Medulla oblongata (tissue), 1 donor: ENCODE data around the gene ZBTB20.

Experiments used
- DNase-seq: peaks from one replicate; pipeline ENCODE4 v3.0.0-alpha.2; 2015; ENCODE audit errors: extremely low spot score

The ZBTB20 gene

GRCh38 chr3:115089481-115089880 lies 57.6 kb downstream of the ZBTB20 start:
- no peak for DNase-seq

- DNase-seq, result peak; percentile 10
Observed at GRCh38 chr3:115087512-115087911, 59.6 kb downstream of the ZBTB20 start.

DNA sequence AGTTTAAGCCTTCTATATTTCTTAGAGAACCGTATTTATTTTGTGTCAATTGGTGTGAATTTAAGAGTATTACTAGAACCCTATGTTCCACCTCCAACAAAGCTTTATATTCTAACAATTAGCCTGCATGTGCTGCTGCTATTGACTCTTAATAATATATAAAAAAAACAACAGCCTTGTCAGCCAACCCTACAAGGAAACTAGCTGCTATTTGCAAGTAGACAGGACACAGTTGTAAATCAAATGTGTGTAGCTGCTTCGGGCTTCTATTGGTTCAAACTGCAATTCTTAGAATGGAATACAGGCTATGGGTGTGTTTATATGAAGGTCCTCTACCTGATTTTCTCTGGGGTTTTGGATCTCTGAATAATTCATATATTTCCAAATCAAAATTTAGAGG lies 60.7 kb downstream of the ZBTB20 start:
- peak; percentile 25 for DNase-seq

GRCh38 chr3:115085197-115085865 lies 61.8 kb downstream of the ZBTB20 start:
- peak; percentile 74 for DNase-seq

DNA sequence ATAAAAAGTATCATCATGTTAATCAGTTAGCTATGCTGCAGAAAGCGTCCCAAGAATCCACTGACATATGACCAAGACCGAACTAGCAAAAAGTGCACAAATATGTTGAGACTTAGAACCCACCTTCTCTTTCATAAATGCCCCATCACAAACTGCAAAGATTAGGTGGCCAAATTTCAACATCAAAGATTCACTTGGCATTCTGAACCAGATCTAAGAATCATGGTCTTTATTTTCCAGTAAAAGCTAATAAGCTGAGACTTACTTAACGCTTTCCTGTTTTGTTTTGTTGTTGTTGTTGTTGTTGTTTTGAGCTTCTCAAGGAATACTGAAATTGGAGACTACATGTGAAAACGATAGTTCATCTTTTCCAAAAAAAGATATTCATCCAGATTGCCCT lies 62.4 kb downstream of the ZBTB20 start:
- DNase-seq, result peak; percentile 51

DNA sequence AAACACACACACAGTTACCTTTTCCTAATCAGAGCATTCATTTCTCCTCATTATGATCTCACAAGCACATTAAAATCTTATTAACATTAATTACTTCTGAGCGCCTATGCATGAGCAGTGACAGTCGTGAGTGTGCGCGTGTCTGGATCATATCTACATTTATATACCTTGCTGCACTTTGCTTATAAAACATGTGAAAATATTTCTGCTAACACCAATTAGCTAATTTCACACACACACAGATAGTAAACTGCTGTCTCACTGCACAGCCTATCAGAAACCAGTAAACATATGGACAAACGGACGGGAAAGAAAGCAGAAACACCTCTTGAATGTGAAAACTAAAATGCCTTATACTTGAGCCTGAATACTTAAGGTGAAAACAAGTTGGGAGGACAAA lies 64.8 kb downstream of the ZBTB20 start:
- no peak for DNase-seq

DNA sequence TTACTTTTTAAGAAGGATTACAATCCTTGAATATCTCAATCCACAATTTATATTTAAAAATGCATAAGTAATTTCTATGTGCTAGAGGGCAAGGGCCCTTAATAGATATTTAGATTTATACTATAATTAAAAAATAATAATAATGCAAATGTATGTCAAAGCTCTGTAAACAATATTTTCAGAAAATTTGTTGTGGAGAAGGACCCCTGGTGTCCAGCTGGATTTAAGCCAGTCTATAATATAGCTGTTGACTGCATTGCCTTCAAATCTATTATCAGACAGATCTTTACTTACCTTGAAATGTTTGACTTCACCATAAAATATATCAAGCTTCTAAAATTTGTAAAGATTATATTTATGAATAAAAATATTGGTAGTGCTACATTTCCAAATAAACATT lies 65.6 kb downstream of the ZBTB20 start:
- DNase-seq, result no peak

- no peak for DNase-seq
Observed at GRCh38 chr3:115077501-115078250, 69.4 kb downstream of the ZBTB20 start.

GRCh38 chr3:115074502-115074901 lies 72.6 kb downstream of the ZBTB20 start:
- no peak for DNase-seq

DNA sequence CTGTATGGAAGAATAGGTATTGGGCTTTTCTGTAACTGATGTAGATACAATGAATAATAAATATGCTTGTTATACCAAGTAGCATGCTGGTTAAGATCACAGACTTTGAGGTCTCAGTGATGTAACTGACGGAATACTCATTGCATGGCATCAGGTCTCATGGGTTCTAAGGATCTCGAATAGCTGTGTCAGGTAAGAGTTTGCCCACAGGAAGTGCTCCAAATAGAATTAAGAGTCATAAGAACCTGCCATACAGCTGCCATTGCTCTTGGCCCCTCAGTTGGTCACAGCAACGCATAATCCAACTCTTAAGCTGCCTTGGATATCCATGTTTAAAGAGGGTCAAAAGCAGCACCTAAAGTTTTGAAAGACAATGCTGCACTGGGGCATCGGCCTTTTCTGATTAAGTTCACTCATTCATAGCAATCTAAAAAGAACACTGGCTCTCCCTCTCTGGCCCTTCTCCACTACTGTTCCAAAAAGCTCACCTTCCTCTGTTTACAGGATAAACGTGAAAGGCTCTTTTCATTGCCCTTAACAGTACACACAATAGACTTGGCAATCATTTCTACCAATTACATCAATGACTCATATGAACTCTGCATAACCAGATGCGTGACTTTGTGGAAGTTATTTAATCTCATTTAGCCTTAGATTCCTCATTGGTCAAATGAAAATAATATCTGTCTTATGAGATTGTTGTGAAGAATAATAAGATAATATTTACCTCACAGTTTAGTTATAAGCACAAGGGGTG lies 74.6 kb downstream of the ZBTB20 start:
- no peak for DNase-seq

- peak; percentile 78 for DNase-seq
Observed at GRCh38 chr3:115071601-115072000, 75.5 kb downstream of the ZBTB20 start.

DNA sequence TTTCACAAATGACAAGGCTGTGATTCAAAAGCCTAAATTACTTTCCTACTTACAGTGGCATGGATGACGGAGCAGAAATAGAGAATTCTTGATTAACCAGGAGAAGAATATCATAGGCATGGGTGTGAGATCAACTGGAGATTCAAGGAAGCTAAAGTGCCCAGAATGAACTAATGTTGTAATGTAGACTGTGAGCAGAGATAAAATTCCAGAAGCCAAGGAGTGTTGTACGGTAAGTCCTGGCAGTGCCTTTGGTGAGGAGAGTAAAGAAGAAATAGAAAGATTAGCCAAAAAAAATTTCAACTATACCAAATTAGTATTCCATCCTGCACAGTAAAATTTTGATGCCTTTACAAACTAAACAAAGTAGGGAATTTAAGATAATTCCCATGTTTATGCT lies 75.9 kb downstream of the ZBTB20 start:
- DNase-seq, result no peak

- no peak for DNase-seq
Observed at GRCh38 chr3:115068799-115069198, 78.3 kb downstream of the ZBTB20 start.

- no peak for DNase-seq
Observed at GRCh38 chr3:115062412-115062956, 84.6 kb downstream of the ZBTB20 start.

DNA sequence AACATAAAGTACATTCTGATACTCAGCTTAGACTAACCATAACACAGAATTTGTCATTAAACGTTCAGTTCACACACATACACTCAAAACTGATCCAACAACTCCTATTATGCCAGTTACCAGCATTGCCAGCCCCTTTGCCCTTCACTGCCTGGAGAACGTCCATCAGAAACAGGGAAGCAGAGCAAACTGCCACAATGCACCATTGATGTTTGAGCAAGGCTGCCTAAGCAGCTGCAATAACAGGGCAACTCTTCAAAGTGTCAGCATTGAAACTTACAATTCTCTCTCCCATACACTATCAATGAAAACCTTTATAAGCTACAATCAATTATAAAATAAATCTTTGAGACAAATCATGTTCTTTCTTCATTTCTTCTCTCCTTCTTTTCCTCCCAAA lies 85.1 kb downstream of the ZBTB20 start:
- peak; percentile 96 for DNase-seq

GRCh38 chr3:115052906-115053305 lies 94.2 kb downstream of the ZBTB20 start:
- DNase-seq, result no peak

- no peak for DNase-seq
Observed at GRCh38 chr3:115042351-115042750, 104.7 kb downstream of the ZBTB20 start.

DNA sequence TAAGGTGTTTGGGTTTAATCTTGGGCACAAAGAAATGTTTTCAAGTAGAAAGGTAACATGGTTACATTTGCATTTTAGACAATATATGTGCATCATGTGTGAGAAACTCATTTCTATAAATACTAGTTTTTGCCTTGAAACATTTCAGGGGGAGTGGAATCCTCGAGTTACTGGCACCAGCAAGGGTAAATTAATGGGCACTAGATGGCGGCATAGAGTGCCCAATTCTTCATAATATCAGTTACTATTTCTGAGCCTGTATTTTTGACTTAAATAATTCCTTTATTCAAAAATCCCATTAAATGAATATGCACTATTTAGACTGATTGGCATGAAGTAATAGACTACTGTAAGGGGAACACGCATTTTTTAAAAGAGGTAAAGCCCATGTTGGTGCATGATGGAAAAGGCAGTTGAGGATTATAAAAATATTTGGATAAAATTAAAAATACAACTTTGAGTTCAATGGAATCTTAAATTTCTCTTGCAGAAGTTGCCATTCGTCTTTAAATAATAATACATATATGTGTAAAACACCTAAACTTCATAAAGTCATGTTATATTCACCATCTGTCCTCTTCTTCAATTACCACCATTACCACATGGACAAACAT lies 106.3 kb downstream of the ZBTB20 start:
- peak; percentile 48 for DNase-seq

- no peak for DNase-seq
Observed at GRCh38 chr3:115040246-115040645, 106.8 kb downstream of the ZBTB20 start.

GRCh38 chr3:115038817-115039216 lies 108.3 kb downstream of the ZBTB20 start:
- DNase-seq, result no peak

DNA sequence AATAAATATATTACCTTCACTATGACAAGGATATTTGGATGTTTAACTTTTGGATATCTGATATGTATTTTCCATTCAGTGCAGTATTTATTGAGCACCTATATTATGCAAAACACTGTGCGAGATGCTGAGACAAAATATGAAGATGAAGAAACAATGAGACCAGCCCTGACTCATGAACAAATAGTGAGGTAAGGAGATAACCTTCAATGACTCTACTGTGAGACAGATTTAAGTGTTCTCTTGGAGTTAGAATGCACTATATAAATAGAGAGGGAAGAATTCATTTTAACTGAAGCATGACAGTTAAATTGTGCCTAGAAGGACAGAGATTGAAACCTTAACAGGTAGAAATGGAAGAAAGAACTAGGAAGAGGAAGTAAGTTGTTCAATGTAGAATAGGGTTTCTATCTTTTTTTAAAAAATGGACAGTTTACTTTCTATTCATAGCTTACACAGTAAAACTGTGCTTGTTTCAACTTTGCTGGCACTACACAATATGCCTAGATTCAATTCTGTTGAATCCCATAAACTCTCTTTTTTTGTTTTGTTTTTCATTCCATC lies 124.2 kb downstream of the ZBTB20 start:
- no peak for DNase-seq

GRCh38 chr3:115022199-115022598 lies 124.9 kb downstream of the ZBTB20 start:
- DNase-seq, result no peak
